HG03196 (cell line): ENCODE results near the gene TXNL4A.

ENCODE experiments used
- ATAC-seq: cut with Tn5 transposase; IDR thresholded peaks from one replicate; pipeline ENCODE4 v1.9.1; 2021; ENCODE audit not compliant: unreplicated experiment

TXNL4A gene

DNA sequence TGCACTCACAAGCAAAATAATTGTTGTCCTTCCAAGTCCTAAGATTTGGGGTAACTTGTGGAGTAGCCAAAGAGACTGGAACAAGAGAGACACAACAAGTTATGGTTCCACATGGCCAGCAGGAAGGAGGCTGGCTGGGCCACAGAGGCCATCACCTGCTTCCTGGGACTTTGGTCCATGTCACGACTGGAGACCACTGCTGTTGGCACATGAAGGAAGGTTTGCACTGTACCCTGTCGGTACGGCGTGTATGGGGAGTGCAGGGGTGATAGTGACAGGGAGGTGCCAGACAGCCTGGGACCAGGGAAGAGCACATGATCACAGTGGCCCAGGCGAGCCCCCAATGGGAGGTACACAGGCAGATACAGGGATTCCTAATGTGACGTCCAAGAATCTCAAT, 52.4 kb downstream of the TXNL4A start:
- no peak for ATAC-seq

DNA sequence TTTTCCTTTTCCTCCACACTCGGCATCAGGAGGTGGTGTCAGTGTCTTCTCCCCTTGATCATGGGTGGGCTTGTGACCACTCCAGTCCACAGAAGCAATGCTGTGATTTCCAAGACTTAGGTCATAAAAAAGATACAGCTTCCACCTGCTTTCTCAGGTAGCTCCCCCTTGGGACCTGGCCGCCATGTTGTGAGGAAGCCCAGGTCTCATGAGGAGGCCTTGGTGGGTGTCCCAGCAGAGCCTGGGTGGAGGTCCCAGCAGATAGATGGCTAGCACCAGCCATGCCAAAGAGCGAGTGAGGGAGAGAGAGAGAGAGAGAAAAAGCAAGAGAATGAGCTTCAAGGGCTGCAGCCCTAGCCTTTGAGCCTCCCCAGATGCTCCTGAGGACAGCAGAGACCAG, 52.9 kb downstream of the TXNL4A start:
- ATAC-seq = no peak

DNA sequence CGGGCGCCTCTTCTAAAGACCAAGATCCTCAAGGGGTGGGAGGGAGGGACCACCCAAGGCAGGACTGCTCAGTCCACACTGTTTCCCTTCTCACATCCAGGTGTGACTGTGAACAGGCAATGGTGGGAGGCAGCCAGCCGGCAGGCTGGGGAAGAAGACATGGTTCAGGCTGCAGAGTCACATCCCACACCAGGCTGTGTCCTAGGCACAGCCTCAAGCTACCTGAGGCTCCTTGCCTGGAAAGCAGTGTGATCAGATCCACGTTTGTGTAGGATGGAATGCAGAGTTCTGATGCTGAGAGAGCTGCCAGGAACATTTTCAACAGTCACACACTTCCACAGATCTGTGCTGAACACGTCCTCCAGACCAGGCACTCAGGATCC, 53.3 kb downstream of the TXNL4A start:
- no peak for ATAC-seq

DNA sequence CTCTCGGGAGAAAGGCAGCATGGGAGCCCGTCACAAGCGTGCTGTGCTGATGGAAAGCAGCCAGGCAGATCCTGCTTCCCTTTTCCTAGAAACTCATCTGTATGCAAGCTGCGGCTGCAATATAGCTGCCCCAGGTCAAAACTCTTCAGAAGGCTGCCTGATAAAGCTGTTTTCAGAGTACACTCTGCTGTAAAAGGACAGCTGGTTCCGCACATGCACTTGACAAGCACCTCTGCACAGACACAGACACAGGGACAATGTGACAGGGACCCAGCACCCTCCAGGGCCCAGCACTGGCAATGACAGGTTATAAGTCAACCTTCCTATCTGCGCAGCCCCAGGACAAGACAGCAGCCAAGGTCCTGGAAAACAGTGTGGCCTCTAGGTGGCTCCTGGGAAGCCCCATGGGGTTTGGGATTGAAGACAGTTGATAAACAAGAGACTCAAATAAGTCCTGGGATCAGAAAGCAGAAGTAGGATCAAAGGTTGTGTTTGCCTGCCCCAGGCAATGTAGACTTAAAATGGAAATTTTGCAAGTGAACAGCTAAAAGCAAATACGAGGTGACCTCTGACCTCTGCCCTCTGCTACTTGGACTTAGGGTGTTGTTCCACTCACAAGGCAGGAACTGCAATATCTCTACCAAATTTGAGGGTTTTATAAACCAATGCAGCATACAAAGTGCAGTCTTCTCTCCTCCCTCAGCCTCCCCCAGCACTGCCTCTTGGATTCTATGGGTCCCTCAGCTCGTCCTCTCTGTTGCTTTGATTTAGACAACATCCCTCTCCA, 53.9 kb downstream of the TXNL4A start:
- ATAC-seq = no peak

DNA sequence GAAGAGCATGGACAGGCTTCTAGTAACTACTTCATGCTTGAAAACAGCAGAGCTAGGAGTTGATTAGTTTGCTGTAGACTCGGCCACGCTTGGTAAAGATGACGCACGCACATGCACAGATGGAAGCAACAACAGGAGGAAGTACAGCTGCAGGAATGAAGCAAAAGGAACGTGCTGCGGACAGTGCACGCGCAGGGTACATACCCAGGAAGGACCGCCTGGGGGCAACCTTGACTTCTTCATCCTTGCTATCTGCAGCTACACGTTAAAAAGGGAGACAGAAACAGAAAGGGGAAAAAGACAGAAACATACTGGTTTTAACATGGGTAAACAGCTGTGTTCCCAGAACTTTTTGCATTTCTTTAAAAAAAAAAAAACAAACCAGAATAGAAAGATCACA, 54.6 kb downstream of the TXNL4A start:
- ATAC-seq = no peak

DNA sequence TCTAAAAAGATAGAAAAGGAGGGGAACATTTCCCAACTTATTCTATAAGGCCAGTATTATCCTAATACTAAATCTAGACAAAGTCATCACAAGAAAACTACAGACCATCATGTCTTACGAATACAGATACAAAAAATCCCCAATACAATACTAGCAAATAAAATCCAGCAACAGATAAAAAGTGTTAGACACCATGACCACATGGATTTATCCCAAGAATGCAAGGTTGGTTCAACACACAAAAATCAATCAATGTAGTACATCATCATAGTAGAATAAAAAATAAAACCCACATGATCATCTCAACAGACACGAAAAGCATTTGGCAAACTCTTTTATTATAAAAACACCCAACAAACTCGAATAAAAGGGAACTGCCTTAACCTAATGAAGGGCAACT, 55.5 kb downstream of the TXNL4A start:
- ATAC-seq = no peak

DNA sequence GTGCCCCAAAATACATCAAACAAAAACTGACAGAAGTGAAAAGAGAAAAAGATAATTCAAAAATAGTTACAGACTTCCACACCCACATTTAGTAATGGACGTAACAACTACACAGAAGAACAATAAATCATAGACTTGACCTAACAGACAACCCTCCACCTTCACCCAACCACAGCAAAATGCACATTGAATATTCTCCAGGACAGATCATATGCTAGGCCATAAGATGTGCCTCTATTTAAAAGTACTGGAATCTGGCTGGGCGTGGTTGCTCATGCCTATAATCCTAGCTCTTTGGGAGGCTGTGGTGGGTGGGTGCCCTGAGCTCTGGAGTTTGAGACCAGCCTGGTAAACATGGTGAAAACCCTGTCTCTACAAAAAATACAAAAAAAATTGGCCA, 56.9 kb downstream of the TXNL4A start:
- ATAC-seq = no peak

DNA sequence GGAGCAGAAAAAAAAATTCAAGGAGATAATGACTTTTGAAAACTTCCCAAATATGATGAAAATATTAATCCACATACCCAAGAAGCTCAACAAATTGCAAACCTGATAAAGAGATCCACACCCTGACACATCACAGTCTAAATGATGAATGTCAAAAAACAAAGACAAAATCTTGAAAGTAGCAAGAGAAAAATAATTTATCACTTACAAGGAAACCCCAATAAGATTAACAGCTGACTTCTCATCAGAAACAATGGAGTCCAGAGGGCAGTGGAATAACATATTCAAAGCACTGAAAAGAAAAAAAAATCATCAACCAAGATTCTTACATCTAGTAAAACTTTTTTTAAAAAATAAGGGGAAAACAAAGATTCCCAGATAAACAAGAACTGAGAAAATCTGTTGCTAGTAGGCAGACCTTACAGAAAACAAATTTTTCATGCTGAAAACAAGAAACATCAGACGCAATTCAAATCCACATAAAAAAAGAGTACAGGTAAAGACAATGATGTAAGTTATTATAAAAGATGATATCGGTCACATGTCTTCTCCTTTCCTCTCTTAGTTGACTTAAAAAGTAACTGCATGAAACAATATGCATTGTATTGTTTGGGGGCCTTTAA, 58.2 kb downstream of the TXNL4A start:
- ATAC-seq = no peak

DNA sequence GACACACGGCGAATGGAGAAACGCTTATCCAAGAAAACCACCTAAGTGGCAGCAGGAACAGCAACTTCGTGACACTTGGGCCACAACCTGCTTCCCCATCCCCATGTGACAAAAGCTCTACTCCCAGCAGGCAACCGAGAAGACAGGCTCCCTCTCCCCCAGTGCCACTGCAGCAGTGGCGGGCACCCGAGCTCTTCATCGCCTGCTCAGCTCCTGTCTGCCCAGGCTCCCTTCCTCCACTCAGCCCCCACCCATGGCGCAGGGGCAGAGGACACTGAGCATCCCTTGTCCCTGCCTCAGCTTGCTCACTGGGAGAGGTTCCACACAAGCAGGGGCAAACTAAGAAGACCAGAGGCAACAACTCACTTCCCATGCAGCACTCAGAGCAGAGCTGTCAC, 59.8 kb downstream of the TXNL4A start:
- no peak for ATAC-seq

DNA sequence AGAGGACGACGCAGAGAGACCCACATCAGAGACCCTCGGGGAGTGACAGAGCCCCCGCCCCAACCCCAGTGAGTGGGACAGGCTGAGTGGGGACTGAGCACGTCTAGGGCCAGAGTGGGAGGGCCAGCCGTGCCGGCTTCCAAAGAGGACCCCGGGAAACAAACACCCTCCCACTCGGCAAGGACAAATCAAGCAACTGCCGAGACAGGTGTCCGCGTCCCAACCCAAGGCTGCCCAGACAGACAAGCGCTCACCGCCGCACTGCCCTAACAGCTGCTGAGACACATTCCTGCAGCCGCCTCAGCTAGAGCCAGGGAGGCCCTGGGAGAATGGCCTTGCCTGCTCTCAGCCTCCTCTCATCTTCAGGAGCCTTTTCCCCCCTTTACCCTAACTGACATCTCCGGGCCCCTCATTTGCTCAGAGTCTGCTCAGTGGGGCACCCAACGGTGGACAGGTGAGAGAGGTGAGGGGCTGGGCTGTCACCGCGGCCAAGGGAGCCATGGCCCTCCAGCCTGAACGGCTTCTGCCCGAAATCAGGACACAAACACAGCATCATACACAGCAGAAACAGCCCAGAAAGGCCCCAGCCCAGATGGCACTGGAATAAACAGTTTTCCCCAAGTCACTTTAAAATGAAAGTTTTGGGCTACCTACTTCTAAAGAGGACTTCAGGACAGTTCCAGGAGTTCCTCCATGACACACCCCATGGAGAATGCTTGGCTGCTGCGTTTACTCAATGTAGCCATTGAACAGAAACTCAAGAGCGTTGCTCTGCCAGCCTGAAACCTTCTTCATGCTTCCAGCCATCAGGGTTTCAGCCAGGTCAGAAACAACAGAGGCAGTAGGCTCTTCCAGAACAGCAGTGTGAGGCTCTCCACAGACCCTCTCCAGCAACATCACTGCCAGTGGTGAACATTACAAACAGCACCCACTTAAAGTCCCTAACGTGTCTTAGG, 60.5 kb downstream of the TXNL4A start:
- ATAC-seq = no peak

DNA sequence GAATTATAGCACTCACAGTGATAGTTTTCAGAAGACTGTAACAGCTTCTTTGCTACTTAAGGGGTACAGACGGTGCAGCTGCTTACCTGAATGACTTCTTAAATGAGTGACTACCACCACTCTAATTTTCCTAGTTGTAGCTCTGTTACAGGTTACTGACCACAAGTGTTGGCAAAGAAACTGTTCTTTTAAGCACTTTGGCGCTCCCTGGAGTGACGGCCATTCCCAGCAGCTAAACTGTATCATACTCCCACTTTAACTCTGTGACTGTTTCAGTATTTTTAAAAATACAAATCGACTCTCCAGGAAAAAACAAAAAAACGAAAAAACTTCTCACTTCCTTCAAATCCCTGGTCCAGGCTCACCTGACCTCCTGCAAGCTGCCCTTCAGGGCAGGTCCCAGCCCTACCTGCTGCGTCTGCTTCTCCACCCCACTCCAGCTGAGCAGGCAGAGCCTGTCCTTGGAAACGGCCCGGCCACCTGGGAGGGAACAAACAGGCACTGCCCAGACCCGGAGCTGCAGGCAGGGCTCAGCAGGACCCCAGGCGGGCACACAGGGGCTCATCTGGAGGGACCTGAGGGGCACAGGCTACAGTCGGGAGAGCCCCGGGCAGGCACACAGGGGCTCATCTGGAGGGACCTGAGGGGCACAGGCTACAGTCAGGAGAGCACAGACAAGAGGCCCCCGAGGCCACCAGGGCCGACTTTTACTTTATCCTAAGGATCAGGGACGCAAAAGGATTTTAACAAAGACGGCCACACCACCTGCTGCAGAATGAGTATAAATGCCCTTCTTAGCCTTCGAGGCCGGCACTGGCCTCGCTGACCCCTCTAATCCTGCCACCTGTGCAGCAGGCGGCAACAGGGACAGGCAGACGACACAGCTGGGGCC, 61.4 kb downstream of the TXNL4A start:
- ATAC-seq = no peak

DNA sequence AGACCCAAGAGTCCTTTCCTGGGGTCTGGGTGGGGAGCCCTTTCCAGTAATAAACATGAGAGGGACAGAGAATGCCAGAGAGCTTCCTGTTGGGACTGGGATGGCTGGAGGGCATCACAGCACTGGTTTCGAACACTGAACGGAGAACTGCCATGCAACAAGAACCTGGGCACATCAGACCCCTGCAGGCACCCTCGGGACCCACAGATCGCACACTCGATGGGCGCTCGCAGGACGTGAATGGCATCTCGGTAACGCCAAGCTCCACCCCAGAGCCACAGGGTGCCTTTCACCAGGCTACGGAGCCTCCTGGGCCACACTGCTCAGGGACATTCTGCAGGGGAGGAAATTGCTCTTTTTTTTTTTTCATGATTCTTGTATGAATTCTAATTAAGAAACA, 62.1 kb downstream of the TXNL4A start:
- no peak for ATAC-seq

DNA sequence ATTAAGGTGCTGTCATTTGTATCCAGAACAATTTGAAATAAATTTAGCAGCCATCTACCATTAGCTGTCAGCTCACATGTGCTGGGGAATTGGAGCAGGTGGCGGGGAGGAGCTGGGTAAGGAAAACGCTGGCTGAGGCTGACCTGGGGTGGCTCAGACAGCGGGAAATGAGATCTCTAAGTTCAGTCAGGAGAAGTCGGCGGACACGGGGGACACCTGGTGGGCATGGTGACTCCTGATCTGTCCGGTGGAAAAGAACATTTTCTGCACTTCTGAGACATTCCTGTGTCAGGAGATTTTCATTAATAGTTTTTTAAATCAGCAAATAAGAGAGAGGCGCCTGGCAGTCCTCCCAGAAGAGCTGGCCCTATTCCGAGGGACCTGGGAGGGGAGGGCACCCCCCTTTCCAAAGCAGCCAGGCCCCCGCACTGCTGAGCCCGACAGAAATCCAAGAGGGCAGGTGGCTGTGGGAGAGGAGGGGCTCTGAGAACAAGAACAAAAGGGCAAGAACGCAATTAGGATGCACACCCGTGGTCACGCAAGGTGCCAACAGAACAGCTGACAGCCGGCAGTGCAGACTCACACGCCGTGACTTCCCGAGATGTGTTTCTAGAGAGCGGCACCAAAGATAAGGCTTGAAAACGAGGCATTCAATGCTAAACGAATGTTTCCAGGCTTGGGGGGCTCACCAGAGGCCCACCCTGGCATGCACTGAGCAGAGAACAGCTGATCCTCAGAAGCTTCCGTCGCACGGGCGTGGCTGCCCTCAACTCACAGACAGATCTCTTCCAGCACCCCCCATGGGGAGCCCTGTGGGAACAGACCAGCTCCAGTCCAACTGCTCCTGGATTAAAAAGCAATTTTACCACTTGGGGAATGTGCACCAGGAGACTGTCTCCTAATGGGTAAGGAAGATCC, 63.3 kb downstream of the TXNL4A start:
- ATAC-seq = no peak

DNA sequence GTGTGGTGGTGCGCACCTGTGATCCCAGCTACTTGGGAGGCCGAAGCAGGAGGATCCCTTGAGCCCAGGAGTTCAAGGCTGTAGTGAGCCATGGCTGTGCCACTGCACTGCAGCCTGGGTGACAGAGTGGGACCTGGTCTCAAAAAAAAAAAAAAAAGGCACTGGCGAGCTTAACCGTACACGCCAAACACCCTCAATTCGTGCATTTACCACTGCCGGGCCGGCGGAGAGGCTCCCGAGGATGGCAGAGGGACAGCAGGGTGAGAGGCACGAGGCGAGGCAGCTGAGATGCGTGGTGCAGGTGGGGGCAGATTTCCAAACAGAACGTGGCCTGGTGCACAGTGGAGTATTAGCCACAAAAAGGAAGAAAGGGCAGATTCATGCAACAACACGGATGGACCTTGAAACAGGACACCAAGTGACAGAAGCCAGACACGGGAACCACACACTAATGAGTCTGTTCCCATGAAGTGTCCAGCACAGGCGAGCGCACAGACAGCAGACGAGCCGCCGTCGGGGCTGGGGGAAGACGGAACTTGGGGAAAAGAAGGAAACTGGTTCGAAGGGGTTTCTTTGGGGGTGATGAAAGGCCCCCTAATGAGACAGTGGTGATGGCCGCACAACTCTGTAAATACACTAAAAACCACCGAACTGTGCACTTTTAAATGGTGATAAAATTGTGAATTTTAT, 64.3 kb downstream of the TXNL4A start:
- ATAC-seq = no peak

DNA sequence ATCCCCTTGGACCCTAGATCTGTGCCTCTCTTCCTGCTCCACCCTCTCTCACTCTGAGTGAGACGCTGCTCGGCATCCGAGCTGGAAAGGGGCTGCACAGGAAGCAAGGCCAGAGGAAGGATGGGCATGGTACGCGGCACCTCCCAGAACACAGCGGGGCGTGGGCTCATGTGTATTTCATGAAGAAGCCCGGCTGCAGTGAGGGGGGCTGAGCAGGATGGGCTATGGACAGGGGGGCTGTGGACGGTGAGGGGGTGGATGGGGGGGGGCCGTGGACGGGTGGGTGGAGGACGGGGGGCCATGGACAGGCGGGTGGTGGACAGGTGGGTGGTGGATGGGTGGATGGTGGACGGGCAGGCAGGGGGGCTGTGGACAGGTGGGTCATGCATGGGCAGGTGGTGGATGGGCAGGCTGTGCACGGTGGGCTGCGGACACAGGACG, 65.4 kb downstream of the TXNL4A start:
- ATAC-seq = no peak

DNA sequence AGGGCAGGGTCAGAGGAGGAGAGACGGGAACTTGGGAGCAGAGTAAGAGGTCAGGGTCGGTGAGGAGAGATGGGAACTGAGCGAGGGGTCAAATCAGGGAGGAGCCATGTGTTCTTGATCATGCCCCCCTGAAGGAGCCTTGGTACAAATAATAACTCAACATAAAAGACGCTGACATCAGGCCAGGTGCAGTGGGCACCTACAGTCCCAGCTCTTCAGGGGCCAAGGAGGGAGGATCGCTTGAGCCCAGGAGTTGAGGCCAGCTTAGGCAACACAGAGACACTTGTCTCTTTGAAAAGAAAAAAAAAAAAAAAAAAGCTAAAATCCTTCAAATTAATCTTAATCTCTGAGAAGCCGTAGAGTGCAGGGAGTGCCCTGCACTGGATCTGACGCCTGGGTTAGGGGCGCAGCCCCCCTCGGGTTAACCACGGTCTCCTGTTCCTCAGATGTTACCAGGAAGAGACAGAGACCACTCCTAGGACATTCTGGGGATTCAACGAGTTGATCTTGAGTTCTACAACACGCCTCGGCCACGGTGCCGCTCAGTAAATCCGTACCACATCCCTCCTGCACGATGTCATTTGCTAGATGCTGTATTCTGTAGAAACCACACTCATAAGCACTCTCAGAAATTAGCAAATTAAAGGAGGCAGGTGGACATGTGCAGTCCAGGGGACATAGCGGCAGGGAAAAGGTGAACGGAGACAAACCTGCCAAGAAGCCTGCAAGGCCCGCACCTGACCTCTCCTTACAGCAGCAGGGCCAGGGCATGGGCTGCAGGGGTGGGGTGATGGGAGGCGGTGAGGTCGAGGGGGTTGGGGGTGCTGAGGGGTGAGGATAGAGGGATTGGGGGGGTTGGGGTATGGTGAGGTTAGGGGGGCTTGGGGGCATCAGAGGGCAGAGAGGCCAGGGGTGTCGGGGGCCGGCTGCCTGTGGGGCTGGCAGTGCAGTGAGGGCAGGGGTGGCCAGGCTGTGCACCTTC, 66.1 kb downstream of the TXNL4A start:
- no peak for ATAC-seq
